ENCODE data around the gene PAPPA. TPM values are rescaled to one million over a fixed set of nuclear protein-coding genes. Genes with fewer than 3 reads are reported as not detected.

Gene PAPPA
- total RNA-seq, 2 experiments from 2014 or later: not detected

DNA sequence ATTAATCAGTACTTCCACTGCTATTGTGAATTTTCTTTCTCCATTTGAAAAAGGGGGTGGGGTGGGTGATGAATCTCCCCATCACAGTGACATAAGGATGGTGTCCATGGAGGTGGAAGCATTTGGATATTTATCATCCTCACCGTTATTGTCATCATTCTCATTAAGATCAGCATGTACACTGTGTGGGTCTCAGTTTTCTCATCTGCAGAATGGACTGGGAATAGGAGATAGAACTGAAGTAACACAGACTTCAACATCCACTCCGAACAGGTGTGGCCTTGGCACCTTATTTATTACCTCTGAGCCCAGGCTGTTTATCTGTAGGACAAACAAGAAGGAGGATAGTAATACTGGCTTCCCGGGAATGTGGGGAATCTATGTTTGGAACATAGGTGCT, 165.9 kb downstream of the PAPPA start:
- ATAC-seq (no peak), DNase-seq (no peak)
- no peaks in the 10 kb centered on the region for H3K9me3 Mint-ChIP-seq
- ChIA-PET CTCF (no interaction called here), POLR2A (no interaction called here)
- H3K27ac Mint-ChIP-seq: no peak overlapping the region
- H3K4me1 Mint-ChIP-seq (ENCODE audit: low read depth): no peaks in the 10 kb centered on the region
- TF ChIP-seq, protein P1, sequence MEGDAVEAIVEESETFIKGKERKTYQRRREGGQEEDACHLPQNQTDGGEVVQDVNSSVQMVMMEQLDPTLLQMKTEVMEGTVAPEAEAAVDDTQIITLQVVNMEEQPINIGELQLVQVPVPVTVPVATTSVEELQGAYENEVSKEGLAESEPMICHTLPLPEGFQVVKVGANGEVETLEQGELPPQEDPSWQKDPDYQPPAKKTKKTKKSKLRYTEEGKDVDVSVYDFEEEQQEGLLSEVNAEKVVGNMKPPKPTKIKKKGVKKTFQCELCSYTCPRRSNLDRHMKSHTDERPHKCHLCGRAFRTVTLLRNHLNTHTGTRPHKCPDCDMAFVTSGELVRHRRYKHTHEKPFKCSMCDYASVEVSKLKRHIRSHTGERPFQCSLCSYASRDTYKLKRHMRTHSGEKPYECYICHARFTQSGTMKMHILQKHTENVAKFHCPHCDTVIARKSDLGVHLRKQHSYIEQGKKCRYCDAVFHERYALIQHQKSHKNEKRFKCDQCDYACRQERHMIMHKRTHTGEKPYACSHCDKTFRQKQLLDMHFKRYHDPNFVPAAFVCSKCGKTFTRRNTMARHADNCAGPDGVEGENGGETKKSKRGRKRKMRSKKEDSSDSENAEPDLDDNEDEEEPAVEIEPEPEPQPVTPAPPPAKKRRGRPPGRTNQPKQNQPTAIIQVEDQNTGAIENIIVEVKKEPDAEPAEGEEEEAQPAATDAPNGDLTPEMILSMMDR (IDR thresholded peaks at IDR 0.05): no peak
- intact Hi-C loops (cut with micrococcal nuclease): no loop called here
- no peak overlapping the region for H3K4me3 Mint-ChIP-seq
- H3K36me3 Mint-ChIP-seq (ENCODE audit: low read depth): no peaks in the 10 kb centered on the region
- H3K27me3 Mint-ChIP-seq: peaks cover 1% of the 10 kb centered on the region

DNA sequence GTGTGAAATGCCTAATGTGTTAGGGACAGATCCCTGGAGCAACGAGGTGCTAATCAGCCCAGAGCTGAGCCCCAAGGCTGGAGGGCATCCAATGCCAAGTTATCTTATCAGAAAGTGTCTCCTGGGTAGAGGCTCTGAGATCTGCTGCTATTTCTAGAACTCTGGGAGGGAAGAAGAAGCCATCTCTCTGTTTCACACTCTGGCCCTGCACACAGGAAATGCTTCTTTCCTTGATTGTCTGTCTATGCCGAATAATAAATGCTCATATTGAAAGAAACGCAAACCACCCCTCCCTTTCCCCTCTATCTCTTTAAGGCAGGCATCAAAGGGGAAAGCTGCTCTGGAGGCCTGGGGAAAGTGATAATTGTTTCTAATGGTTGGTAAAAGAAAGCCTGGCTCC, 166.7 kb downstream of the PAPPA start:
- Mint-ChIP-seq H3K36me3 (ENCODE audit: low read depth) (no peaks in the 10 kb centered on the region), H3K27me3 (peaks cover 1% of the 10 kb centered on the region), H3K4me1 (ENCODE audit: low read depth) (no peaks in the 10 kb centered on the region), H3K4me3 (no peak overlapping the region), H3K27ac (no peak overlapping the region), H3K9me3 (no peaks in the 10 kb centered on the region)
- TF ChIP-seq, protein P1 (IDR thresholded peaks at IDR 0.05): no peak
- intact Hi-C loops (cut with micrococcal nuclease): no loop called here
- CTCF ChIA-PET: no interaction called here
- no peak for DNase-seq
- ATAC-seq: no peak
- POLR2A ChIA-PET: no interaction called here

DNA sequence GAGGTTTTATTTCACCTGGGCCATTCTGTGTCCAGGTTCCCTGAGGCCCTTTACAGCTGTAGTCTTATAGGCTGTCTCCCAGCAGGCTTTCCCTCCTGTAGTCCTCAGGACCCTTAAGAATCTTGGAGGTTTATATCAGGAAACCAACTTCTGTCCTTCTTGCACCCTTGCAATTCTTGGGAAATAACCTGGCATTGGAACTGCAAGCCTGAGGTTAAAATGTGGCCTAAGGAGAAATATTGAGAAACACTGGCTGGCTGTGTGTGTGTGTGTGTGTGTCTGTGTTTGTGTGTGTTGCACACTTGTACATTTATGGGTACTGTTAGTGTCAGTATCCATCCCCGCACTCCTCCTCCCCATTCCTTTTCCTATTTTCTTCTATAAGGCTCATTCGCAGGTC, 168.9 kb downstream of the PAPPA start:
- ChIA-PET CTCF (no interaction called here), POLR2A (no interaction called here)
- intact Hi-C loops (cut with micrococcal nuclease): no loop called here
- Mint-ChIP-seq H3K4me1 (ENCODE audit: low read depth) (no peaks in the 10 kb centered on the region), H3K4me3 (no peak overlapping the region), H3K27ac (no peak overlapping the region), H3K27me3 (peaks cover 1% of the 10 kb centered on the region), H3K9me3 (no peaks in the 10 kb centered on the region), H3K36me3 (ENCODE audit: low read depth) (no peaks in the 10 kb centered on the region)
- ATAC-seq (no peak), DNase-seq (no peak)
- TF ChIP-seq, protein P1 (IDR thresholded peaks at IDR 0.05): no peak

DNA sequence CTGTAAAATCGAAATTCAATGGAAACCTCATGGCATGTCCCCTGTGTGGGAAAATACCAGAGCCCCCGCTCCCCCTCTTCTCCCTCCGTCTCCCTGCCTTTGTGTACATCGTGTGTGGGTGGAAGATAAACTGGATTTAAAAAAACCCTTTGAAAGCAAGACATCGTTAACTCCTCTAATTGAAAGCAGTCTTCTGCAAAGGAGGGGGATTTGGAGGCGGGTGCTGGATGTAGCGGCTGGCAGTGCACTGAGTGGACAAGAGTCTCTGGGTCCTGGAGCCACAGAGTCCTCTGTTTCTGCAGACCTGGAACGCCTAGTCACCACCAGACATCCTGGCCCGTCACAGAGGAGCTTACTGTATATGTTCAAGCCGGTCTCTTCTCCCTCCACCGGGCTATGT, 169.4 kb downstream of the PAPPA start:
- no peaks in the 10 kb centered on the region for H3K36me3 Mint-ChIP-seq (ENCODE audit: low read depth)
- ATAC-seq (no peak), DNase-seq (no peak)
- TF ChIP-seq, protein P1 (IDR thresholded peaks at IDR 0.05): no peak
- intact Hi-C loops (cut with micrococcal nuclease): no loop called here
- ChIA-PET CTCF (no interaction called here), POLR2A (interaction anchor here (0.6 kb wide), 1 partner anchor 22 kb away, joined by 3 read pairs; no protein-coding TSS in a partner anchor)
- no peak overlapping the region for H3K4me3 Mint-ChIP-seq
- no peaks in the 10 kb centered on the region for H3K9me3 Mint-ChIP-seq
- peaks cover 1% of the 10 kb centered on the region for H3K27me3 Mint-ChIP-seq
- no peaks in the 10 kb centered on the region for H3K4me1 Mint-ChIP-seq (ENCODE audit: low read depth)
- no peak overlapping the region for H3K27ac Mint-ChIP-seq

DNA sequence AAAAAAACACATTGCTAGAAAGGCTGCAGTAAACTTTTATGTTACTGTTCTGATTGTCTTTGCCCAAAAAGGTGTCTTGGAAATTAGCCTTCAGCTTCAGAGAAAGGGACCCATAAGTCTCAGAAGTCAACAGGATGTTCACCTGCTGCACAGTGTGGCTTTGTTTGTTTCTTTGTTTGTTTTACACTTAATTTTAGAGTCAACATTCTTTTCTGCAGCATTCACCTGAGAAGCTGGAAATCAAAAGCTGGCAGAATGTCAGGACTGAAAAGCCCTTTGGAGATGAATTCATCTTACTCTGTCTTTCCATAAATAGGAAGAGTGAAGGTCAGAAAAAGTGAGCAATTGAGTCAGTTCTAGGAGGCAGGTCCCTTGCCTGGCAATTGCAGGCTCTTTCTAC, 170.0 kb downstream of the PAPPA start:
- DNase-seq (no peak), ATAC-seq (no peak)
- no peaks in the 10 kb centered on the region for H3K36me3 Mint-ChIP-seq (ENCODE audit: low read depth)
- no peak overlapping the region for H3K4me3 Mint-ChIP-seq
- H3K27ac Mint-ChIP-seq: no peak overlapping the region
- intact Hi-C loops (cut with micrococcal nuclease): no loop called here
- TF ChIP-seq, protein P1 (IDR thresholded peaks at IDR 0.05): no peak
- ChIA-PET CTCF (no interaction called here), POLR2A (interaction anchor here (0.6 kb wide), 1 partner anchor 22 kb away, joined by 3 read pairs; no protein-coding TSS in a partner anchor)
- H3K9me3 Mint-ChIP-seq: no peaks in the 10 kb centered on the region
- peaks cover 1% of the 10 kb centered on the region for H3K27me3 Mint-ChIP-seq
- no peaks in the 10 kb centered on the region for H3K4me1 Mint-ChIP-seq (ENCODE audit: low read depth)
